Activated T-helper 1 cell treated with anti-CD3 and anti-CD28 coated beads, Interleukin-12 subunit alpha, Interleukin-12 subunit beta, Interleukin-2, Interleukin-4 antibody, amounts not matched to agents 30 ng/mL and 10 ng/mL and 1 ng/mL, durations not matched to agents 14 hours and 24 hours and 36 hours (primary cell): ENCODE data around the gene RHBDF2. TPM values are rescaled to one million over a fixed set of nuclear protein-coding genes. Genes with fewer than 3 reads are reported as not detected.

ENCODE experiments used
- DNase-seq: peaks from one replicate; pipeline ENCODE4 v3.0.0; 2021; ENCODE audit warnings: low spot score
- H3K27ac Mint-ChIP-seq: one replicate; pipeline ENCODE4 v1.8.0; 2021; ENCODE audit warnings: mild to moderate bottlenecking, mixed read lengths
- H3K27me3 Mint-ChIP-seq: one replicate; pipeline ENCODE4 v1.8.0; 2022; ENCODE audit warnings: mild to moderate bottlenecking, moderate library complexity, mixed read lengths; ENCODE audit not compliant: insufficient read depth
- H3K36me3 Mint-ChIP-seq: one replicate; pipeline ENCODE4 v1.8.0; 2021; ENCODE audit warnings: low read depth, mixed read lengths
- H3K4me1 Mint-ChIP-seq: one replicate; pipeline ENCODE4 v1.8.0; 2021; ENCODE audit warnings: low read depth, mixed read lengths
- H3K4me3 Mint-ChIP-seq: one replicate; pipeline ENCODE4 v1.8.0; 2021; ENCODE audit warnings: mild to moderate bottlenecking, moderate library complexity, mixed read lengths
- H3K9me3 Mint-ChIP-seq: one replicate; pipeline ENCODE4 v1.8.0; 2021; ENCODE audit warnings: mixed read lengths
- intact Hi-C: fragments of 100-400 bp; cut with micrococcal nuclease; formaldehyde crosslinking; loops from one replicate; pipeline ENCODE4 v1.15.1; 2024
- total RNA-seq: library from RNA; stranded (reverse); gene quantifications from 2 replicates; pipeline ENCODE4 v1.2.3, GENCODE V29; 2022

Gene RHBDF2
- total RNA-seq, 1 donor from 2014 or later, result 53.7 TPM

GRCh38 chr17:76497979-76498875 is 3.0 kb downstream of the RHBDF2 start:
- Mint-ChIP-seq H3K27me3 (no peaks in the 10 kb centered on the region), H3K4me3 (peak overlapping the region; percentile 71), H3K4me1 (peaks cover 70% of the 10 kb centered on the region), H3K36me3 (peaks cover 7% of the 10 kb centered on the region), H3K9me3 (no peaks in the 10 kb centered on the region), H3K27ac (no peak overlapping the region)
- DNase-seq, result no peak
- intact Hi-C loops, result no loop called here

DNA sequence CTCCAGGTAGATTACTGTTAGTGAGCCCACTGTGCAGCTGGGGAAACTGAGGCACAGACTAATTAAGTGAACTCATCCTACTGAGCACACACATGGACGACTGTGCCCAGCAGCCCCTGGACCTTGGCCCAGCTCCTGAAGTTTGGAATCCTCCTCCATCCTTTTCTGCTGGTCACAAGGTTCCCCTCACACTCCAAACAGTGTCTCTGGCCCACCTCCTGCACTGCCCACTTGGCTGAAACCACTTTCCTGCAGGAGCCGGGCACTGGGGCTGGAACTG is 3.6 kb downstream of the RHBDF2 start:
- Mint-ChIP-seq H3K9me3 (no peaks in the 10 kb centered on the region), H3K27me3 (no peaks in the 10 kb centered on the region), H3K4me3 (peak overlapping the region; percentile 11), H3K4me1 (peaks cover 71% of the 10 kb centered on the region), H3K27ac (no peak overlapping the region), H3K36me3 (peaks cover 9% of the 10 kb centered on the region)
- intact Hi-C loops, result no loop called here
- DNase-seq, result no peak

GRCh38 chr17:76496464-76496863 is 4.8 kb downstream of the RHBDF2 start:
- no peak for DNase-seq
- no peak overlapping the region for H3K27ac Mint-ChIP-seq
- no peaks in the 10 kb centered on the region for H3K9me3 Mint-ChIP-seq
- H3K36me3 Mint-ChIP-seq, result peaks cover 9% of the 10 kb centered on the region
- peaks cover 71% of the 10 kb centered on the region for H3K4me1 Mint-ChIP-seq
- no peaks in the 10 kb centered on the region for H3K27me3 Mint-ChIP-seq
- intact Hi-C loops, result no loop called here
- H3K4me3 Mint-ChIP-seq, result peak overlapping the region; percentile 22

- H3K9me3 Mint-ChIP-seq, result no peaks in the 10 kb centered on the region
- H3K4me1 Mint-ChIP-seq, result peaks cover 75% of the 10 kb centered on the region
- no peak overlapping the region for H3K27ac Mint-ChIP-seq
- no peak overlapping the region for H3K4me3 Mint-ChIP-seq
- no peak for DNase-seq
- H3K27me3 Mint-ChIP-seq, result no peaks in the 10 kb centered on the region
- intact Hi-C loops, result no loop called here
- H3K36me3 Mint-ChIP-seq, result peaks cover 9% of the 10 kb centered on the region
Measured at GRCh38 chr17:76495663-76496400, 5.4 kb downstream of the RHBDF2 start.

- H3K27me3 Mint-ChIP-seq, result no peaks in the 10 kb centered on the region
- peak overlapping the region; percentile 85 for H3K4me3 Mint-ChIP-seq
- peaks cover 60% of the 10 kb centered on the region for H3K4me1 Mint-ChIP-seq
- H3K9me3 Mint-ChIP-seq, result no peaks in the 10 kb centered on the region
- H3K27ac Mint-ChIP-seq, result peak overlapping the region; percentile 95
- DNase-seq, result peak; percentile 24
- intact Hi-C loops, result loop anchor here (1.0 to 2.0 kb wide), 4 partner anchors 8 to 111 kb away; partner anchors contain the start of genes RHBDF2 and UBE2O
- H3K36me3 Mint-ChIP-seq, result peaks cover 5% of the 10 kb centered on the region
Measured at GRCh38 chr17:76493505-76494167, 7.6 kb downstream of the RHBDF2 start.

DNA sequence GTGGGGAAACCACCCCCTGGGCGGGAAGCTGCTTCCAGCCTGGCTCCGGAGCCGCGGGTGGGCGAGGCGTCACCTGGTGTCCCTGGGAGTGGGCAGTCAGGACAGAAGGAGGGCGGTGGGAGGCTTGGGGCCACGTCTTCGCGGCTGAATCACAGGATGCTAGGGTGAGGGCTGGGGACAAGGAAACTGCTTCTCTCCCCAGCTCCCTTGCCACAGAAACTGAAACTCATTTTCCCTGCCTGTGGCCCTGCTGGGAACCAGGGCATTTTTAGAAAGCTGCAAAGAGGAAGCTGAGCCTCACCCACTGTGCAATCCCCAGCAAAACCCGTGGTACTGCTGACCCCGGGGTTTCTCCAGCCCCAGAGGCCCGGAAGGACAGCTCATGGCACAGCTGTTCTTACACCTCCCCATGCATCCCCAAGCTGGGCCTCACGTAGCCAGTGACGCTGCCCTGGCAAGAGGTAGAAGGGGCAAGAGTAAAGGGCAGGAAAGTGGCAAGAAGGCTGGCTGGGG is 8.2 kb downstream of the RHBDF2 start:
- Mint-ChIP-seq H3K36me3 (peaks cover 3% of the 10 kb centered on the region), H3K4me1 (peaks cover 56% of the 10 kb centered on the region), H3K4me3 (peak overlapping the region; percentile 85), H3K27ac (peak overlapping the region; percentile 95), H3K27me3 (no peaks in the 10 kb centered on the region), H3K9me3 (no peaks in the 10 kb centered on the region)
- DNase-seq, result peak; percentile 61
- intact Hi-C loops, result loop anchor here (1.0 to 2.0 kb wide), 4 partner anchors 8 to 110 kb away; partner anchors contain the start of genes RHBDF2 and UBE2O

GRCh38 chr17:76492123-76492988 is 8.9 kb downstream of the RHBDF2 start:
- peak overlapping the region; percentile 85 for H3K4me3 Mint-ChIP-seq
- DNase-seq, result no peak
- H3K9me3 Mint-ChIP-seq, result no peaks in the 10 kb centered on the region
- H3K36me3 Mint-ChIP-seq, result peaks cover 9% of the 10 kb centered on the region
- H3K27ac Mint-ChIP-seq, result peak overlapping the region; percentile 95
- intact Hi-C loops, result loop anchor here (2.0 kb wide), 2 partner anchors 40 to 110 kb away; partner anchors contain the start of gene UBE2O
- H3K27me3 Mint-ChIP-seq, result no peaks in the 10 kb centered on the region
- H3K4me1 Mint-ChIP-seq, result peaks cover 52% of the 10 kb centered on the region

DNA sequence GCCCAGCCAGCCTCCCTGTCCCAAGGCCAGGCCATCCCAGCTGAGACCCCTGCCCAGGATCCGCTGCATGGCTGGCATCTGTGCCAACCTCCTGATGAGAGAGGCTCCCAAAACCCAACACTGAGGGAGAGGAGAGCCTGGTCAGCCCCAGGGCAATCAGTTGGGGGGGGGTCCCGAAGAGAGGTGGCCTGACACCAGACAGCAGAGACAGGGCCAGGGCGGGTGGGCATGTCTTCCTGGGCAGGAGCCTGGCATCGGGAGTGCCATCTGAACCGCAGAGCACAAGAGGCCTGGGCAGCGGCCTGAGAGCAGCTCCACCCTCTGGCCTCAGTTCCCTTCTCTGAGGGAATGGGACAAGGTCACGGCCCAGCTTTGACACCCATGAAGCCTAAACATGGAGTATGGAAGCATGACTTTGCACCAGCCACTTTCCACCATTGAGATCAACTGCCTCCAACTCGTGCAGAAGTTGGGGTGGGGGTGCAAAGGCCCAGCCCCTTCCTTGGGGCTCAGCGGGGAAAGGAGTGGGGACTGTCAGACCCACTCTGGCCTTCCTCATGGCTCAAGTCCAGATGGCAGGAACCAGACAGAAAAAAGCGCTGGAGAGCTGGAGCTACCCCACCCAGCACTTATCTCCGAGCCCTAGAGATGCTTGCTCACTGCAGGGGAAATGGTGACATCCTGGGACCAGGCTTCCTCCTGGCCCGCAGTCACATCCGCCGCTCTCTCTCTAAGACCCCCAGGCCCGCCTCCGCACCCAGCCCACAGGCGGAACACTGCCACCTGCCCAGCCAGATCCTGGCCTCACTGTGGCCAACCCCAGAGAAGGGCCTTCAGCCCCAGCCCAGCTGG is 9.7 kb downstream of the RHBDF2 start:
- H3K4me1 Mint-ChIP-seq, result peaks cover 45% of the 10 kb centered on the region
- H3K27ac Mint-ChIP-seq, result peak overlapping the region; percentile 95
- H3K36me3 Mint-ChIP-seq, result peaks cover 9% of the 10 kb centered on the region
- H3K9me3 Mint-ChIP-seq, result no peaks in the 10 kb centered on the region
- intact Hi-C loops, result loop anchor here (2.0 kb wide), 2 partner anchors 39 to 109 kb away; partner anchors contain the start of gene UBE2O
- H3K4me3 Mint-ChIP-seq, result peak overlapping the region; percentile 85
- H3K27me3 Mint-ChIP-seq, result no peaks in the 10 kb centered on the region
- peak; percentile 37 for DNase-seq

- no peak for DNase-seq
- intact Hi-C loops, result no loop called here
- no peaks in the 10 kb centered on the region for H3K9me3 Mint-ChIP-seq
- H3K4me1 Mint-ChIP-seq, result peaks cover 37% of the 10 kb centered on the region
- H3K27ac Mint-ChIP-seq, result peak overlapping the region; percentile 70
- H3K27me3 Mint-ChIP-seq, result no peaks in the 10 kb centered on the region
- no peak overlapping the region for H3K4me3 Mint-ChIP-seq
- H3K36me3 Mint-ChIP-seq, result peaks cover 13% of the 10 kb centered on the region
Measured at GRCh38 chr17:76490112-76490710, 11.0 kb downstream of the RHBDF2 start.

- no peak for DNase-seq
- H3K9me3 Mint-ChIP-seq, result no peaks in the 10 kb centered on the region
- H3K4me3 Mint-ChIP-seq, result no peak overlapping the region
- H3K36me3 Mint-ChIP-seq, result peaks cover 22% of the 10 kb centered on the region
- H3K27me3 Mint-ChIP-seq, result no peaks in the 10 kb centered on the region
- H3K4me1 Mint-ChIP-seq, result peaks cover 28% of the 10 kb centered on the region
- H3K27ac Mint-ChIP-seq, result no peak overlapping the region
- intact Hi-C loops, result no loop called here
Measured at GRCh38 chr17:76487451-76488192, 13.6 kb downstream of the RHBDF2 start.
